ENCODE data around the gene KIAA1671. TPM values are rescaled to one million over a fixed set of nuclear protein-coding genes. Genes with fewer than 3 reads are reported as not detected.

The KIAA1671 gene
- total and polyA plus RNA-seq, 9 of the 15 experiments (the other 6 are each of a cell fraction or from before 2014, with no cell fraction given), result under 0.01 to 0.11 (median 0.02) TPM; not detected in 5

- TF ChIP-seq HNRNPK (IDR thresholded peaks at IDR 0.05; ENCODE audit: low read depth, low read length, poor library complexity, severe bottlenecking), result no peak
- no peak for TF ChIP-seq CHAMP1 (IDR thresholded peaks at IDR 0.05)
- TF ChIP-seq POLR2AphosphoS2 (IDR thresholded peaks at IDR 0.05; ENCODE audit: low read length), result no peak
- TF ChIP-seq ZNF12 (CRISPR knock-in tag; IDR thresholded peaks at IDR 0.05), result no peak
- TF ChIP-seq POU5F1 (IDR thresholded peaks at IDR 0.05; ENCODE audit: borderline replicate concordance, low read depth, low read length, partially characterized antibody), result no peak
- no peak for TF ChIP-seq SIN3B (IDR thresholded peaks at IDR 0.05; ENCODE audit: low read depth)
- no peak for TF ChIP-seq ELK3 (CRISPR knock-in tag; IDR thresholded peaks at IDR 0.05)
- TF ChIP-seq MEF2D (tag; conservative IDR thresholded peaks at IDR 0.05; ENCODE audit: low read depth), result no peak
- TF ChIP-seq SREBF2 (CRISPR knock-in tag; IDR thresholded peaks at IDR 0.05), result no peak
- TF ChIP-seq PML (IDR thresholded peaks at IDR 0.05; ENCODE audit: low read length), result no peak
- no peak for TF ChIP-seq POLR2A (conservative IDR thresholded peaks at IDR 0.05)
- TF ChIP-seq ATF6 (CRISPR knock-in tag; IDR thresholded peaks at IDR 0.05), result no peak
- no peak for TF ChIP-seq KLF6 (CRISPR knock-in tag; IDR thresholded peaks at IDR 0.05; ENCODE audit: borderline replicate concordance)
- TF ChIP-seq COPS2 (conservative IDR thresholded peaks at IDR 0.05), result no peak
- TF ChIP-seq ZNF133 (CRISPR knock-in tag; IDR thresholded peaks at IDR 0.05), result no peak
- no peak overlapping the region for H3K27ac ChIP-seq (ENCODE audit: extremely low read depth, low read depth, low read length)
- no peak for ATAC-seq
- no peaks in the 10 kb centered on the region for H3K9me1 ChIP-seq (ENCODE audit: control insufficient read depth, insufficient read depth, low read length)
- no peak for DNase-seq (ENCODE audit: extremely low read depth in 1 of 4, low spot score in 3 of 4)
- H4K20me1 ChIP-seq (replicated peaks; ENCODE audit: control insufficient read depth, insufficient read depth, low read length), result no peaks in the 10 kb centered on the region; the same call in 1 of the 2 replicates
- intact Hi-C loops (cut with micrococcal nuclease) (no loop called here), in situ Hi-C loops (cut with MboI) (no loop called here)
- no peaks in the 10 kb centered on the region for H3K79me2 ChIP-seq (ENCODE audit: control insufficient read depth, insufficient read depth, low read length)
- H3K9me3 ChIP-seq (replicated peaks; ENCODE audit: control insufficient read depth, insufficient read depth, low read depth, low read length), result no peaks in the 10 kb centered on the region
- no peak overlapping the region for H3K4me3 ChIP-seq
- H3K4me1 ChIP-seq (replicated peaks in 1 of 2; ENCODE audit: control insufficient read depth in 2 of 2, insufficient read depth in 2 of 2, low read length in 2 of 2), result no peaks in the 10 kb centered on the region; a peak in 1 of 5 replicates
- no peaks in the 10 kb centered on the region for H3K36me3 ChIP-seq (ENCODE audit: control insufficient read depth, insufficient read depth, low read length)
- H3K27me3 ChIP-seq (ENCODE audit: control insufficient read depth in 2 of 2, insufficient read depth in 2 of 2, low read length in 2 of 2), result peaks cover 0 to 7% of the 10 kb centered on the region in 2 experiments; a peak in 1 of 5 replicates
- CTCF ChIA-PET (ENCODE audit: low intra/inter-chr PET ratio), result no interaction called here
- FAIRE-seq, result no peak
- H2AFZ ChIP-seq (ENCODE audit: low read depth, low read length), result no peak overlapping the region
- POLR2A ChIA-PET, result interaction anchor here (1.0 kb wide), 1 partner anchor 9 kb away, joined by 3 read pairs; no protein-coding TSS in a partner anchor
- BruUV-seq (replicated peaks), result no TSS peak
- H3K9ac ChIP-seq (ENCODE audit: insufficient read depth in 1 of 2, low read depth in 2 of 2, low read length in 2 of 2), result no peak overlapping the region
- no peak overlapping the region for H3K4me2 ChIP-seq (ENCODE audit: insufficient read depth, low read length)
- WGBS (ENCODE audit: insufficient coverage, low coverage, missing lambda C conversion rate), result 3% methylated on average over 6 of the region's 6 CpGs
Observed at GRCh38 chr22:24973872-24974271, 21.4 kb downstream of the KIAA1671 start.
